GM12878 (cell line): ENCODE data around the gene ADGRG2. TPM values are rescaled to one million over a fixed set of nuclear protein-coding genes. Genes with fewer than 3 reads are reported as not detected.

Experiments
- ATAC-seq: fragments of 200-7000 bp; cut with Tn5 transposase; 3 replicates; pipeline ENCODE4 v1.9.1; 2020; ENCODE audit warnings: mild to moderate bottlenecking, moderate library complexity
- BruUV-seq: library from RNA; stranded (reverse); fragments of 400-500 nt; replicated peaks from 2 replicates; lab custom pipeline; 2021; lab: Mats Ljungman, UMichigan
- CTCF ChIA-PET: fragments of 300-600 bp; sonication (Branson Sonifier 250); formaldehyde crosslinking; extraction: SDS; loops from one replicate; lab custom pipeline; 2021; ENCODE audit warnings: inconsistent platforms; lab: Yijun Ruan, JAX
- POLR2A ChIA-PET: fragments of 350-600 bp; formaldehyde crosslinking; extraction: SDS; loops from one replicate; lab custom pipeline; 2021; ENCODE audit warnings: inconsistent platforms; lab: Charles Lee
- RAD21 ChIA-PET: fragments of 300-600 bp; sonication (Branson Sonifier 250); formaldehyde crosslinking; loops from one replicate; lab custom pipeline; 2023; ENCODE audit warnings: antibody characterized with exemption; ENCODE audit not compliant: unreplicated experiment; lab: Charles Lee
- SMC1A ChIA-PET: fragments of 300-600 bp; sonication (Branson Sonifier 250); formaldehyde crosslinking; loops from one replicate; lab custom pipeline; 2023; ENCODE audit not compliant: unreplicated experiment, uncharacterized antibody; lab: Charles Lee
- DNase-seq: peaks from one replicate; pipeline ENCODE4 v3.0.0-alpha.2; 2011; ENCODE audit warnings: low read depth, low spot score
- FAIRE-seq: peaks from 3 replicates; lab custom pipeline; 2011; peaks lifted over from hg19 to GRCh38; lab: Jason Lieb, UNC
- H2AFZ ChIP-seq: 2 replicates; pipeline ENCODE4 v1.6.0; 2011; ENCODE audit warnings: low read depth, low read length, control low read depth; ENCODE audit not compliant: control insufficient read depth
- H3K27ac ChIP-seq: 2 replicates; pipeline ENCODE4 v1.5.1; 2011; ENCODE audit warnings: control low read depth; ENCODE audit not compliant: control insufficient read depth, insufficient read depth
- H3K27me3 ChIP-seq, 2 experiments: replicated peaks in 1 of 2; 2 replicates each; pipeline versions ENCODE4 v1.6.0 to v1.6.1; 2011; ENCODE audit warnings: low read length in 1 of 2; ENCODE audit not compliant: control insufficient read depth in 2 of 2, insufficient read depth in 2 of 2
- H3K36me3 ChIP-seq, 2 experiments: 2 replicates each; pipeline ENCODE4 v1.5.1; 2011; ENCODE audit warnings: low read length in 1 of 2; ENCODE audit not compliant: control insufficient read depth in 2 of 2, insufficient read depth in 2 of 2
- H3K4me1 ChIP-seq: 2 replicates; pipeline ENCODE4 v1.6.1; 2011; ENCODE audit warnings: mild to moderate bottlenecking, low read length, moderate library complexity, mixed read lengths; ENCODE audit not compliant: control insufficient read depth, insufficient read depth
- H3K4me2 ChIP-seq: 2 replicates; pipeline ENCODE4 v1.6.0; 2011; ENCODE audit warnings: control low read depth; ENCODE audit not compliant: control insufficient read depth, insufficient read depth
- H3K4me3 ChIP-seq: fragments of 200-600 bp; sonication (generic); 2 replicates; pipeline ENCODE4 v1.5.1; 2016
- H3K79me2 ChIP-seq: 2 replicates; pipeline ENCODE4 v1.6.0; 2011; ENCODE audit warnings: low read length; ENCODE audit not compliant: control insufficient read depth, insufficient read depth
- H3K9ac ChIP-seq: 2 replicates; pipeline ENCODE4 v1.8.0; 2011; ENCODE audit warnings: low read length, control low read depth, mixed read lengths; ENCODE audit not compliant: control insufficient read depth, insufficient read depth
- H3K9me3 ChIP-seq: replicated peaks from 3 replicates; pipeline ENCODE4 v1.5.1; 2011; ENCODE audit warnings: mild to moderate bottlenecking, low read length; ENCODE audit not compliant: control insufficient read depth, insufficient read depth
- H4K20me1 ChIP-seq: 2 replicates; pipeline ENCODE4 v1.6.0; 2011; ENCODE audit not compliant: control insufficient read depth, insufficient read depth
- EED ChIP-seq: sonication (generic); IDR thresholded peaks from 2 replicates; pipeline ENCODE4 v1.6.1; 2016; ENCODE audit warnings: antibody characterized with exemption, low read depth
- NFIC ChIP-seq: IDR thresholded peaks from 2 replicates; pipeline ENCODE4 v1.6.1; 2012; ENCODE audit warnings: low read depth, mild to moderate bottlenecking, inconsistent platforms, low read length, moderate library complexity
- RFX5 ChIP-seq: IDR thresholded peaks from 2 replicates; pipeline ENCODE4 v1.6.1; 2011; ENCODE audit warnings: low read depth, low read length, improper control_type of control experiment
- ZNF274 ChIP-seq: IDR thresholded peaks from one replicate; pipeline ENCODE4 v1.8.0; 2011; ENCODE audit not compliant: insufficient read length, insufficient read depth
- in situ Hi-C: fragments of 300-500 bp; cut with MboI; formaldehyde crosslinking; loops from 9 replicates; pipeline ENCODE4 v1.14.3; 2018; ENCODE audit warnings: mixed read lengths
- intact Hi-C: fragments of 100-400 bp; cut with micrococcal nuclease; formaldehyde crosslinking; loops from one replicate; pipeline ENCODE4 v1.14.2; 2022; ENCODE audit not compliant: unreplicated experiment
- polyA plus RNA-seq, 11 experiments: library from polyadenylated mRNA; depleted of rRNA in 4 of 11; unstranded in 6 of 11; stranded (reverse) in 5 of 11; fragments of >200 nt; fragmentation: Nextera tagmentation in 4 of 11; fragmentation: Illumina TruSeq in 1 of 11; extraction: Ambion mirVana in 4 of 11; extraction: Trizol in 1 of 11; gene quantifications; 1 replicate in 1 of 11; 2 replicates in 10 of 11; pipeline versions ENCODE4 v1.2.1 to v1.2.3, GENCODE V29; 2011 to 2016; ENCODE audit warnings: inconsistent platforms in 2 of 11, missing spikeins in 2 of 11, low read depth in 1 of 11
- total RNA-seq, 4 experiments: library from RNA; depleted of rRNA in 3 of 4; stranded (reverse); fragments of >200 nt in 3 of 4; fragmentation: Illumina TruSeq in 1 of 4; extraction: Trizol in 1 of 4; gene quantifications; 2 replicates each; pipeline versions ENCODE4 v1.2.1 to v1.2.3, GENCODE V29; 2013 to 2021
- TF ChIP-seq, protein P1 (sequence below): fragments of 450-650 bp; IDR thresholded peaks from 2 replicates; pipeline ENCODE4 v1.6.1; 2017; ENCODE audit warnings: mild to moderate bottlenecking, moderate library complexity

The ADGRG2 gene
- total and polyA plus RNA-seq, 10 of the 15 experiments (the other 5 are each of a cell fraction or from before 2014, with no cell fraction given): 0.02 to 0.29 (median 0.05) TPM; not detected in 5

DNA sequence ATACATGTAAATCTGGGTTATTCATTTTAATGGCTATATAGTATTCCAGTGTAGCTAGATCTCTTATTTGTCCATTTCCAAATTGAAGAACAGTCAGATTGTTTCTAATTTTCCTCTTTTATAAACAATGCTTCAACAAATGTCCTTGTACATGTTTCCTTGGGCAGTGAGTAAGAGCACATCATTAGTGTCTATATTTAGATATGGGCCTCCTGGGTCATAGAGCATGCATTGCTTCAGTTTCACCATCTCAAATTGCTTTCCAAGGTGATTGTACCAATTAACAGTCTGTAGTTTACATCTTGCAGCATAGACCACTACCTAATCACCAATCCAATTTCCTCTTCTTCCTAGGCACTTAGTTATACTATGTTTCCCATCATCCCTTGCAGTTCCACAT is 151.8 kb downstream of the ADGRG2 start:
- DNase-seq (no peak), FAIRE-seq (no peak), ATAC-seq (no peak)
- H3K4me1 ChIP-seq: no peaks in the 10 kb centered on the region
- H3K27ac ChIP-seq: no peak overlapping the region
- no TSS peak for BruUV-seq
- SMC1A ChIA-PET: no interaction called here
- intact Hi-C loops: no loop called here
- in situ Hi-C loops: no loop called here
- no peaks in the 10 kb centered on the region for H3K27me3 ChIP-seq
- H3K4me3 ChIP-seq: no peak overlapping the region
- no peak for TF ChIP-seq ZNF274
- TF ChIP-seq, protein P1, sequence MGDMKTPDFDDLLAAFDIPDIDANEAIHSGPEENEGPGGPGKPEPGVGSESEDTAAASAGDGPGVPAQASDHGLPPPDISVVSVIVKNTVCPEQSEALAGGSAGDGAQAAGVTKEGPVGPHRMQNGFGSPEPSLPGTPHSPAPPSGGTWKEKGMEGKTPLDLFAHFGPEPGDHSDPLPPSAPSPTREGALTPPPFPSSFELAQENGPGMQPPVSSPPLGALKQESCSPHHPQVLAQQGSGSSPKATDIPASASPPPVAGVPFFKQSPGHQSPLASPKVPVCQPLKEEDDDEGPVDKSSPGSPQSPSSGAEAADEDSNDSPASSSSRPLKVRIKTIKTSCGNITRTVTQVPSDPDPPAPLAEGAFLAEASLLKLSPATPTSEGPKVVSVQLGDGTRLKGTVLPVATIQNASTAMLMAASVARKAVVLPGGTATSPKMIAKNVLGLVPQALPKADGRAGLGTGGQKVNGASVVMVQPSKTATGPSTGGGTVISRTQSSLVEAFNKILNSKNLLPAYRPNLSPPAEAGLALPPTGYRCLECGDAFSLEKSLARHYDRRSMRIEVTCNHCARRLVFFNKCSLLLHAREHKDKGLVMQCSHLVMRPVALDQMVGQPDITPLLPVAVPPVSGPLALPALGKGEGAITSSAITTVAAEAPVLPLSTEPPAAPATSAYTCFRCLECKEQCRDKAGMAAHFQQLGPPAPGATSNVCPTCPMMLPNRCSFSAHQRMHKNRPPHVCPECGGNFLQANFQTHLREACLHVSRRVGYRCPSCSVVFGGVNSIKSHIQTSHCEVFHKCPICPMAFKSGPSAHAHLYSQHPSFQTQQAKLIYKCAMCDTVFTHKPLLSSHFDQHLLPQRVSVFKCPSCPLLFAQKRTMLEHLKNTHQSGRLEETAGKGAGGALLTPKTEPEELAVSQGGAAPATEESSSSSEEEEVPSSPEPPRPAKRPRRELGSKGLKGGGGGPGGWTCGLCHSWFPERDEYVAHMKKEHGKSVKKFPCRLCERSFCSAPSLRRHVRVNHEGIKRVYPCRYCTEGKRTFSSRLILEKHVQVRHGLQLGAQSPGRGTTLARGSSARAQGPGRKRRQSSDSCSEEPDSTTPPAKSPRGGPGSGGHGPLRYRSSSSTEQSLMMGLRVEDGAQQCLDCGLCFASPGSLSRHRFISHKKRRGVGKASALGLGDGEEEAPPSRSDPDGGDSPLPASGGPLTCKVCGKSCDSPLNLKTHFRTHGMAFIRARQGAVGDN: no peak
- TF ChIP-seq NFIC: no peak
- no peak for TF ChIP-seq RFX5
- TF ChIP-seq EED: no peak
- no peaks in the 10 kb centered on the region; the same call in 2 of the 3 replicates for H3K9me3 ChIP-seq
- RAD21 ChIA-PET: no interaction called here
- no peaks in the 10 kb centered on the region for H4K20me1 ChIP-seq
- no peaks in the 10 kb centered on the region for H3K79me2 ChIP-seq
- H3K9ac ChIP-seq: no peak overlapping the region
- H2AFZ ChIP-seq: no peak overlapping the region
- CTCF ChIA-PET: no interaction called here
- POLR2A ChIA-PET: no interaction called here
- H3K36me3 ChIP-seq: no peaks in the 10 kb centered on the region
- no peak overlapping the region for H3K4me2 ChIP-seq
